Astrocyte (in vitro differentiated cells and primary cell): ENCODE data around the gene BABAM1.

Experiments used
- CTCF ChIP-seq: IDR thresholded peaks from 2 replicates; pipeline ENCODE4 v1.5.1; 2011; ENCODE audit warnings: low read depth, mild to moderate bottlenecking, inconsistent platforms, low read length, moderate library complexity; ENCODE audit not compliant: insufficient read depth
- EZH2 ChIP-seq: IDR thresholded peaks from 2 replicates; pipeline ENCODE4 v1.6.1; 2012; ENCODE audit warnings: mild to moderate bottlenecking, low read length, inconsistent platforms; ENCODE audit not compliant: insufficient read depth

- TF ChIP-seq CTCF (no peak), EZH2 (no peak)
These were observed 40.7 kb downstream of the BABAM1 start for GRCh38 chr19:17307876-17308377.
